HL-60/S4 treated with retinoic acid at 250 ng/mL for 4 days and 3 days (cell line): Measurements from ENCODE around the gene KCNIP2.

ENCODE experiments used
- in situ Hi-C: fragments of 300-500 bp; cut with MboI; formaldehyde crosslinking; loops from 2 replicates; pipeline ENCODE4 v1.7.0; 2022; ENCODE audit warnings: low sequenced_read_pairs

The KCNIP2 gene

GRCh38 chr10:101843032-101844021 is at the start of gene KCNIP2:
Gene KCNIP2, minus strand, starts transcription at chr10:101843800. Its CDS starts 232 bp downstream, at chr10:101843568.
- in situ Hi-C loops: loop anchor here (10.0 kb wide), 2 partner anchors 171 to 231 kb away; no protein-coding TSS in a partner anchor

GRCh38 chr10:101892782-101893391 is 49.3 kb upstream of the KCNIP2 start:
- in situ Hi-C loops: no loop called here

DNA sequence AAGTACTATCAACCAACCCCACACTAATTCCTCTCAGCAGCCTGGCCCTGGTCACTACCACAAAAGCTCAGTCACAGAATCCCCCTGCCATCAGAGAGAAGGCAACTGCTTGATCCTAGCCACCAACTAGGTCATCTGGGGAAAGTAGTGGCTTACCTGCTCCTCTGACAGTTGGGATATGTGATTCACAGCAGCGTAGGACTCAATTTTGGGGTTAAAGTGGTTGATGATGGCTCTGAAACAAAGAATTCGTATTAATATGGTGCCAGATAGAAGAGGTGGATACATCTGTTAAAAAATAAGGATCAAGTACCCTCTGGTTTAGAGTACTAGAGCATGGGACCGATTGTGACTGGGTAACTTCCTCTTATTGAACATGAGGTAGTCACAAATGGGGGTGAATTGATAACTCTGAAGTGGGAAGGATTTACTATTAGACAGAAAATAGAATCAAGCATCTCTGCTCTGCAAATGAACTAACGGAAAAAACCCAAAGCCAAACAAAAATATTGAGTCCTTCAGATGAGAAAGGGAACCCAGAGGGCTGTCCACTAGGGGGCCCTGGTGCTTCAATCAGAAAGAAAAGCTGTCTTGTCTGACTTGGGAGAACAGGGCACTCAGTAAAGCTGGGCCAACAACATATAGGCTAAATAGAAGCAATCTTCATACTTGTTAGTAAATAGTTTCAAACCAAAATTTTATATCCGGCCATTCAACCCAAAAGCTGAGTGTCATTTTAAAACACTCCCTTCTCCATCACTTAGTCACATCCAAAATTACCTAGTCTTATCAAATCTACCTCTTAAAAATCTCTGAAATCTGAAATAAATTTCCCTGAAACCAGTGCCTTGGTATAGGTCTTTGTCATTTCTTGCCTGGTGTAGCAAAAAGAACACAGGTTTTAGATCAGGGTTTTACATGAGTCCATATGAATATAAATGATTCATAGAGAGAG is 45.9 kb upstream of the KCNIP2 start:
- in situ Hi-C loops: no loop called here

DNA sequence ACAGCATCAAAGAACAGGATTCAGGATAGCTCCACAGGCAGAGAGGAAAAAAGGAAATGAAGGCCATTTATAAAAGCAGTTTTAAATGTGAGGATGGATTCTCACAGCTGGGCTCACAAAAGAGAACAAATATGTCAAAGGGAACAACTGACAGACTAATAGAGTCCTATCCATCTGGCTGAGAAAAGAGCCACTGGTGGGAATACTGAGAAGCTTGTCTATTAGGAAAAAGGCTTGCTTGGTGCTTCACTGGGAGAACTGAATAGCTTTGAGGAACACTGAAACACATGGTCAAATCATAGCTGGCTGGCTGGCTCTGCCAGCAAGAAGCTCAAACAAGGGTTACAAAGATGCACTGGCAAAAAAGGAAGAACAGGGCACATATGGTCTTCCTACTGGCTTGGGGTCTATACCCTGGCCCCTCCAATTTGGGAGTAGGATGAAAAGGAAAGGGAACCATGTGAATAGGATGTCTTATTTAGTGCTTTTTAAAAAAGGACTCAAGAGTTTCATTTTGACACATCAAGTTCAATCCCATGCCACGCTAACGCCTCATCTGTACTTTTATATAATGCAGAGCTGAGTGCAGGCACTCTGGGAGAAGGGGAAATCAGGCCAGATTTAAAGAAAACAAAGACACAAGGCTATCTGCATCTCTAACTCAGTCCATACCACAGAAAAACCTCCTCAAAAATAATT is 44.8 kb upstream of the KCNIP2 start:
- in situ Hi-C loops: no loop called here

DNA sequence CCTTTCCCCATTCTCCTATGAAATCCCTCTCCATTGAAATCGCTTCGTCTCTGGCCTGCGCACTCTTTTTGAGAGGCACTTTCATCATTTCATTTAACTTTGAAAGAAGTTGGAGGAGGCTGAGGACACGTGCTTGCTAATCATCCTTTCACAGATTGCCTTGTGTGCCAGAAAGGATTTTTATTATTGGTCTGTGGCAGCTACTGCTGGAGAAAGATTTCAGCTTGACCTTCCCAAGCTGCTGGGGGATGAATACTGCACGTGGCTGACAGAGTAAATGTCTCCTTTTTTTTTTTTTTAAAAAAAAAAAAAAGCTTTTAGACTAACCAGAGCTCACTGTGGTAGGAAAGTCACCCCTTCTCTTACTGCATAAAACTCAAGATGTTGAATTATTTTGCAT is 44.2 kb upstream of the KCNIP2 start:
- in situ Hi-C loops: no loop called here

- in situ Hi-C loops: no loop called here
Measured at GRCh38 chr10:101886521-101887312, 43.1 kb upstream of the KCNIP2 start.

DNA sequence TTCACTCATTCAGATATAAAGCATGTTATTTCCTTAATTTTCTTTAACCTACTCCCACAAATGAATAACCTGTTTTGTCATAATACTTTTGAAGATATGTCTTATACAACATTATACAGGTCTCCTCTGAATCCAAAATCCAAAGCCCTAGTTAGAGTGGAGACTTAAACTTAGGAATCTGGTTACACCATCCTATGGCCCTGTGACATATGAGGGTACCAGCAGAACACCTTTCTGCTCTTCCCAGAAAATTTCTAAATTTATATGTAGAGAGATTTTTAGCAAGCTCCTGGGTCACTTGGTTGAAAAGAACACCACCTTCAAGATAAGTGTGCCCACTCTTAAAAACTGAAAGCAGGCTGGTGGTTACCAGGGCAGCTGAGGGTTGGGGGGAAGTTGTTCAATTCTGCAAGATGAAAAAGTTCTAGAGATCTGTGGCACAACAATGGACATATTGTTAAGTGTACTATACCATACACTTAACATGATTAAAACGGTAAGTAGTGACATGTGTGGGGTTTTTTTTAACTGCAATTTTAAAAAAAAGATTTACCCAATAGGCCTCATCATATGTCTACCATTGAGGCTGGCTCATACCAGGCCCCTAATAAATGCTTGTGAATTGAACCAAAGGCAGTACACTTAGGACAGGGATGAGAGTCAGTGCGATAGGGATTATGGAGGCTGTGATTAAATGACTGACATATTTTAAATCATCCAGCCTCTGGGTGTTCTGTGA is 37.6 kb upstream of the KCNIP2 start:
- in situ Hi-C loops: no loop called here

GRCh38 chr10:101880232-101880573 is 36.6 kb upstream of the KCNIP2 start:
- in situ Hi-C loops: no loop called here

- in situ Hi-C loops: no loop called here
Measured at GRCh38 chr10:101879456-101880231, 36.0 kb upstream of the KCNIP2 start.

DNA sequence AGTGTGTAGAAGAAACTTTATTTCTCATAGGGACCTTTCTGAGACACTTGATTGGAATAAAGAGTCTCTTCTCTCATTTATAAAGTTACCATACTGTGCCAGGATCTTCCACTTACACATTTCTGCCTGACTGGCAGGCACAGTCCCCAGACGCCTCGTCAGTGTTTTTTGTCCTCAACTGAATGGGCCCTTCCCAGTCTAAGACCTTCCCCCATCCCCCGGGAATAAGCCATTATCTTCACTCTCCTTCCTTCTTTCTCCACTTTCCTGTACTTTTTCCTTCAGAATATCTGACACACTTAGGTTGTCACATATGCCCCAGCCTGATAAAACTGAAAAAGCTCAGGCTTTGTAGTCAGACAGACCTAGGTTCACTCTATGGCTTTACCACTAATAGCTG is 35.3 kb upstream of the KCNIP2 start:
- in situ Hi-C loops: no loop called here

DNA sequence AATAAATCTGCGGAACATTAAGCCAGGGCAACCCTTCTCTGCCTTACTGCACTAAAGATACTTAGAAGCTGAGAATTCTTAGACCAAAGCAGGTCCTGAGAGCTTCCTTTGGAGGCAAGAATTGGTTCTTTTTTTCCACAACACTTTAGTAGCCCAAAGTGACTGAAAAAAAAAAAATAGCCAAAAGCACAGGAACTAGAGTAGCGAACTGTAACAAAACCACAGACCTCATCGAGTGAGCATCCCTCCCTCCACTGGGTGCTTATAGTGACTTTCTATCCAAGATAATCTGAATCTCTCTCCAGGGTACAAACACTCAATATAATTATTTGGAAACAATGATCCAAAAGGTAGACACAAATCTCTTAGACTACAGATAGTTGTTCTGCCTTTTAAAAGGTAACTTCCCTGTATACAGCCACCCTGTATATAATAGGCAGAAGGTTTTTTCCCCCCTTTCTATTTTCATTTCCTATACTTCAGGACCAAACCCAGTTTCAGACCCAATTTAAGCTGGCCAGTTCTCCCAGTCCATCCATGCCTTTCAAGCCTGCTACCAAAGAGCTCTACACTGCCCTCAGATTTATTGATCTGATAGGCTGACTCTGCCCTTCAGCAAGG is 31.6 kb upstream of the KCNIP2 start:
- in situ Hi-C loops: no loop called here

DNA sequence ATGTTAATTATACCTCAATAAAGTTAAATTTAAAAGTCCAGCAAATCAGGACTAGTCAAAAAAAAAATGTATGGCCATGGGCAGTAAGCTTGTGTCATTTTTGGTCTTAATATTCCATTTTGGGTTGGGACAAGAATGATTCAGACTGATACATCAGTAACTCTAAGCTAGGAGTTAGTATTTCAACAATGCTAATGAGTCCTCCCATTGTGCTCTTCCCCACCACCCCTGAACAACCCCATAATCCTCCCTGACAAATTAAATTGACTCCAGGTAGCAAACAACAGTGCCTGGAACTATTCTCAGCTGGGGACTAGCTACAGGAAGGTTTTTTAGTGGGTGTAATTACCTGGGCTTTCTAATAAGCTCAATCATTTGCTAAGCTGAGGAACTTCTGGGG is 30.7 kb upstream of the KCNIP2 start:
- in situ Hi-C loops: no loop called here

GRCh38 chr10:101867931-101868330 is 24.3 kb upstream of the KCNIP2 start:
- in situ Hi-C loops: no loop called here

GRCh38 chr10:101859530-101859929 is 15.9 kb upstream of the KCNIP2 start:
- in situ Hi-C loops: no loop called here

DNA sequence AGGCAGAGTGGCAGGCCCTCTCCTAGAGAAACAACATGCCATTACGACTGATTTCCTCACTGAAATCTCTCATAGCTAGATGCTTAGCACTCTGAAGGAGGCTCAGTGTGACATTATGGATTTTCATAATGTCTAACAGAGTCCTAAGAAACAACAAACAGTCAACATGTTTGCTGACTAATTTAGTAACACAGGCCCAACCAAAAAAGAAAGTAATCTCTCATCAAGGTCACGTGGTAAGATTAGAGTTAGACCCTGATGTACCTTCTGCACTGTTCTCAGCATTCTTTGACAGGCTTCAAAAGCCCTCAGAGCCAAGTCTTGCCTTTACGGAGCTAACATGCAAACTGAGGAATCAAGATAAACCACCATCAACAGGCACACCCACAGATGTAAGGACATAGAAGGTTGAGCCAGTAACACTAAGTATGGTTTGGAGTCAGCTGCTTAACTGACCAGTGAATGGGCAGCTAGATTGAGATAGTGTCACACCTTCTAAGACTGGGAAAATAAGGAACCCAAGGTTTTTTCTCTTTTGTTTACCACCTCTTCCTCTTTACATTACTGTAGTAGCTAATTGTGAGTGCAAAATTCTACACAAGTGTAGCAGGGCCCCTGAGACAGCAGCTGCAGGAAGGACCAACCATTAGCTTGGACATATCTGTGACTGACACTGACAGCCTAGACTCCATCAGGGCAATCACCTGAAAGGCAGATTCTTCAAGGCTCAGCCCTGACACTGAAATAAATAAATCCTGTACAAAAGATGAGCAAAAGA is 15.3 kb upstream of the KCNIP2 start:
- in situ Hi-C loops: no loop called here

DNA sequence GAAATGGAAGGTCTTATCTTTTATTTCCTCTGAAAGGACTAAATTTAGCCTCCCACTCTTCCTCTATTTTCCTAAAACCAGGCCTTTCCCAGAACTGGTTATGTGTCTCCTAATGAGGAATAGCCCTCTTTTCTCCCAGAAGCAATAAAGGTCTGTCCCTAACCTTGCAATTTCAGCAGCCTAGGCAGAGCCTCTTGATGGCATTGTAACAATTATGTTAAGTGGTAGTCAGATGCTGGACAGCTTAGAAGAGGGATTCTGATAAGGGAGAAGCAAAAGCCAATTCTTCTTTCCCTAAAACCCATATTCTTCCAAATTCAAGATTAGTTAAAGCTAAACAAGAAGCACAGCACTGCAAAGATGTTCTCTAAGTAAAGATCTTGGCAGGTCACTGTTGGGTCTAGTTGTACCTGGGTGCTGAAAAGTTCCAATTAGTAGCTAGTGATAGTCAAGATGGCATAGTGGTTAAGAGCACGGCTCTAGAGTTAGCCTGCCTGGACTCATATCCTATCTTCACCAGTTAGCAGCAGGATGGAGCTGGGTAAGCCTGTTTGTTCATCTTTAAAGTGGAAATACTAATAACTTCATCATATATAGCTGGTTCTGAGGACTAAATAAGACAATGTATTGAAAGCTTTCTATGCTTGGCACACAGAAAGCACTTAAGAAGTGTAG is 14.3 kb upstream of the KCNIP2 start:
- in situ Hi-C loops: no loop called here
